Measurements from ENCODE around the gene APPL1.

APPL1 gene

DNA sequence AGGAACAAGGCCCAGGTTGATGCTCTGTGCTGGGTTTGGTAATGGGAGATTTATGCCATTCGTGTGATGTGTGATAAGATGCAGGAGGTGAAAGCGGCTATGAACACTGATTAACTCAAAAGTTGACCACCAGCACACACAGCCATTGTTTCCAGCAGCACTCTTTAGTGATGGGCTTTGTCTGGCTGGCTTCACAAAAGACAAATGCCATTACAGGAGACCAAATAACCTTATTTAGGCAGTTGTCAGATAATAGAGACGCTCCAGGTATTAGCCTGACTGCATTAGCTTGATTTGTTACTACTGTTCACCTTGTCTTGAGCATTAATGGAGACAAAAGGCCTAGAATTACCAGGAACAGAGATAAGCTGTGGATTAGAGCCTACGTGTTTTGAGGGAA is 32.9 kb upstream of the APPL1 start:
- CTCF ChIA-PET = interaction anchor here (1.0 kb wide), 1 partner anchor 15 kb away, joined by 3 read pairs; no protein-coding TSS in a partner anchor
- Histone ChIP-seq H3K9me3 (ENCODE audit: control insufficient read depth, insufficient read depth, low read depth, low read length) (no peaks in the 10 kb centered on the region), H3K4me3 (ENCODE audit: low read depth, low read length) (no peak overlapping the region), H3K27ac (ENCODE audit: extremely low read depth, low read depth, low read length) (no peak overlapping the region), H3K4me1 (ENCODE audit: control insufficient read depth, insufficient read depth, low read length) (no peaks in the 10 kb centered on the region), H3K36me3 (ENCODE audit: control insufficient read depth in 2 of 2, insufficient read depth in 1 of 2, low read length in 2 of 2) (no peaks in the 10 kb centered on the region)
- POLR2A ChIA-PET = no interaction called here
- TF ChIP-seq SCRT2 (tag by site-specific recombination; IDR thresholded peaks at IDR 0.05) (no peak), ZNF626 (tag by site-specific recombination; IDR thresholded peaks at IDR 0.05) (no peak), SETDB1 (IDR thresholded peaks at IDR 0.05; ENCODE audit: insufficient read length, low read length) (no peak), HOXA7 (CRISPR knock-in tag; IDR thresholded peaks at IDR 0.05; ENCODE audit: borderline replicate concordance) (no peak), ZNF521 (tag by site-specific recombination; IDR thresholded peaks at IDR 0.05) (no peak), ZNF366 (tag by site-specific recombination; conservative IDR thresholded peaks at IDR 0.05) (no peak), ZNF302 (tag by site-specific recombination; IDR thresholded peaks at IDR 0.05; ENCODE audit: low read depth) (no peak)
- TF ChIP-seq, protein P1, sequence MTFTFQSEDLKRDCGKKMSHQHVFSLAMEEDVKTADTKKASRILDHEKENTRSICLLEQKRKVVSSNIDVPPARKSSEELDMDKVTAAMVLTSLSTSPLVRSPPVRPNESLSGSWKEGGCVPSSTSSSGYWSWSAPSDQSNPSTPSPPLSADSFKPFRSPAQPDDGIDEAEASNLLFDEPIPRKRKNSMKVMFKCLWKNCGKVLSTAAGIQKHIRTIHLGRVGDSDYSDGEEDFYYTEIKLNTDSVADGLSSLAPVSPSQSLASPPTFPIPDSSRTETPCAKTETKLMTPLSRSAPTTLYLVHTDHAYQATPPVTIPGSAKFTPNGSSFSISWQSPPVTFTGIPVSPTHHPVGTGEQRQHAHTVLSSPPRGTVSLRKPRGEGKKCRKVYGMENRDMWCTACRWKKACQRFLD (tag by site-specific recombination; IDR thresholded peaks at IDR 0.05) = no peak

DNA sequence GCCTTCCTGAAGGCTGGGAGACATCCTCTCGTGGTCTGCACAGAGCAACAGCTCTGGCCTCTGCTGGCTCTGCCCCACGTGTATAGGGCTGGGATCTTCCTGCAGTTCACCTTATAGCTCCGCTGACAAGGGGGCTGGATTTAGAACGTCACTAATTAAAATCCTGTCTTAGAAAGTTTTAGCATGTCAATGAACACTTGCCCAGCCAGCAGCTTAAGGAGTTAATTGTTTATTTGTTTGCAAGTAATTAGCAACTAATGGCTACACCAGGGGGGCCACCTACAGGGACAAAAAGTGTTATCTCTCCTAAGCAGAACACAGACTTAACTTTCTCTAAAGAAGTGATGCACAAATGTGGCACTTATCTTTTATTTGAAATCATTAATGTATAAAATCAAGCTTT is 27.6 kb upstream of the APPL1 start, which contains the start of gene HESX1:
Gene HESX1, minus strand, starts transcription at position 84 of the 403 bp plus-strand sequence. Its CDS starts 60 bp downstream, at position 24.
- TF ChIP-seq ZNF610 (tag by site-specific recombination; IDR thresholded peaks at IDR 0.05; ENCODE audit: borderline replicate concordance) (no peak), ZNF133 (tag by site-specific recombination; IDR thresholded peaks at IDR 0.05) (no peak), ZNF571 (tag by site-specific recombination; IDR thresholded peaks at IDR 0.05) (no peak), ZFP37 (tag by site-specific recombination; IDR thresholded peaks at IDR 0.05) (no peak), ZNF302 (tag by site-specific recombination; IDR thresholded peaks at IDR 0.05; ENCODE audit: low read depth) (no peak), ZNF16 (tag by site-specific recombination; IDR thresholded peaks at IDR 0.05; ENCODE audit: low read depth) (no peak), ZNF701 (tag by site-specific recombination; IDR thresholded peaks at IDR 0.05) (no peak), SCRT1 (tag by site-specific recombination; IDR thresholded peaks at IDR 0.05; ENCODE audit: borderline replicate concordance) (no peak), ZNF416 (tag by site-specific recombination; IDR thresholded peaks at IDR 0.05) (no peak), MYNN (tag by site-specific recombination; IDR thresholded peaks at IDR 0.05; ENCODE audit: borderline replicate concordance) (no peak), ZNF404 (tag by site-specific recombination; IDR thresholded peaks at IDR 0.05) (no peak), ZNF621 (tag by site-specific recombination; IDR thresholded peaks at IDR 0.05) (no peak)
- Histone ChIP-seq H3K4me1 (ENCODE audit: control insufficient read depth, insufficient read depth, low read length) (no peaks in the 10 kb centered on the region; the same call in 1 of the 2 replicates), H3K9me3 (ENCODE audit: control insufficient read depth, insufficient read depth, low read depth, low read length) (no peaks in the 10 kb centered on the region), H3K27ac (ENCODE audit: extremely low read depth, low read depth, low read length) (no peak within 1 kb of the TSS), H3K4me3 (ENCODE audit: low read depth, low read length) (no peak within 1 kb of the TSS), H3K36me3 (ENCODE audit: control insufficient read depth in 2 of 2, insufficient read depth in 1 of 2, low read length in 2 of 2) (no peaks in the 10 kb centered on the region)
- CTCF ChIA-PET = no interaction called here
- POLR2A ChIA-PET = interaction anchor here (0.6 kb wide), 2 partner anchors 477 to 829 kb away, joined by 3 to 4 read pairs; no protein-coding TSS in a partner anchor

DNA sequence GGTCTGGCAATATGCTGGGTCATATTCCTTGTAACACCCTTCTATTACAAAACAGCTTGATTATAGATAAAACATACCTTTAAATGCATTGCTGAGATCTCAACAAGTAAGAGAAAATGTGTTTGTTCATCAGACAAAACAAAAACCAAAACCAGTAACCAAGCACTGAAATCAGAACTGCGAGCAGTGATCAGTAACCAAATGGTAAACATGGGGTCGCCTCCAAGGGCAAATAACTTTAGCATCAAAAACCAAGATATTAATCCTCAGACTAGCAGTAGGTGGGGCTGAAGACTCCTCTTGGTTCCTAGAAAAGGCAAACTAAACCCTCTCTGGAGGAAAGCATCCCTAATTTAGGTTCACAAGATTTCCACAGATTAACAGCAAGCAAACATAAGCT is 21.1 kb upstream of the APPL1 start:
- Histone ChIP-seq H3K4me1 (ENCODE audit: control insufficient read depth, insufficient read depth, low read length) (no peaks in the 10 kb centered on the region), H3K9me3 (ENCODE audit: control insufficient read depth, insufficient read depth, low read depth, low read length) (no peaks in the 10 kb centered on the region), H3K36me3 (ENCODE audit: control insufficient read depth in 2 of 2, insufficient read depth in 1 of 2, low read length in 2 of 2) (no peaks in the 10 kb centered on the region), H3K27ac (ENCODE audit: extremely low read depth, low read depth, low read length) (no peak overlapping the region), H3K4me3 (ENCODE audit: low read depth, low read length) (no peak overlapping the region)
- TF ChIP-seq ZNF677 (tag by site-specific recombination; IDR thresholded peaks at IDR 0.05) = no peak
- TF ChIP-seq SCRT1 (tag by site-specific recombination; IDR thresholded peaks at IDR 0.05; ENCODE audit: borderline replicate concordance) = no peak
- no peak for TF ChIP-seq ZNF121 (tag by site-specific recombination; IDR thresholded peaks at IDR 0.05)
- TF ChIP-seq ZBTB48 (tag by site-specific recombination; IDR thresholded peaks at IDR 0.05) = no peak
- no peak for TF ChIP-seq ZNF132 (tag by site-specific recombination; IDR thresholded peaks at IDR 0.05; ENCODE audit: borderline replicate concordance)
- TF ChIP-seq, protein P2, sequence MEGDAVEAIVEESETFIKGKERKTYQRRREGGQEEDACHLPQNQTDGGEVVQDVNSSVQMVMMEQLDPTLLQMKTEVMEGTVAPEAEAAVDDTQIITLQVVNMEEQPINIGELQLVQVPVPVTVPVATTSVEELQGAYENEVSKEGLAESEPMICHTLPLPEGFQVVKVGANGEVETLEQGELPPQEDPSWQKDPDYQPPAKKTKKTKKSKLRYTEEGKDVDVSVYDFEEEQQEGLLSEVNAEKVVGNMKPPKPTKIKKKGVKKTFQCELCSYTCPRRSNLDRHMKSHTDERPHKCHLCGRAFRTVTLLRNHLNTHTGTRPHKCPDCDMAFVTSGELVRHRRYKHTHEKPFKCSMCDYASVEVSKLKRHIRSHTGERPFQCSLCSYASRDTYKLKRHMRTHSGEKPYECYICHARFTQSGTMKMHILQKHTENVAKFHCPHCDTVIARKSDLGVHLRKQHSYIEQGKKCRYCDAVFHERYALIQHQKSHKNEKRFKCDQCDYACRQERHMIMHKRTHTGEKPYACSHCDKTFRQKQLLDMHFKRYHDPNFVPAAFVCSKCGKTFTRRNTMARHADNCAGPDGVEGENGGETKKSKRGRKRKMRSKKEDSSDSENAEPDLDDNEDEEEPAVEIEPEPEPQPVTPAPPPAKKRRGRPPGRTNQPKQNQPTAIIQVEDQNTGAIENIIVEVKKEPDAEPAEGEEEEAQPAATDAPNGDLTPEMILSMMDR (tag by site-specific recombination; IDR thresholded peaks at IDR 0.05) = no peak
- TF ChIP-seq, protein P3, sequence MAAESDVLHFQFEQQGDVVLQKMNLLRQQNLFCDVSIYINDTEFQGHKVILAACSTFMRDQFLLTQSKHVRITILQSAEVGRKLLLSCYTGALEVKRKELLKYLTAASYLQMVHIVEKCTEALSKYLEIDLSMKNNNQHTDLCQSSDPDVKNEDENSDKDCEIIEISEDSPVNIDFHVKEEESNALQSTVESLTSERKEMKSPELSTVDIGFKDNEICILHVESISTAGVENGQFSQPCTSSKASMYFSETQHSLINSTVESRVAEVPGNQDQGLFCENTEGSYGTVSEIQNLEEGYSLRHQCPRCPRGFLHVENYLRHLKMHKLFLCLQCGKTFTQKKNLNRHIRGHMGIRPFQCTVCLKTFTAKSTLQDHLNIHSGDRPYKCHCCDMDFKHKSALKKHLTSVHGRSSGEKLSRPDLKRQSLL (tag by site-specific recombination; IDR thresholded peaks at IDR 0.05) = no peak
- no peak for TF ChIP-seq ZNF433 (tag by site-specific recombination; IDR thresholded peaks at IDR 0.05; ENCODE audit: low read depth)
- ChIA-PET CTCF (interaction anchor here (0.6 to 0.7 kb wide), 4 partner anchors 16 to 644 kb away, joined by 3 to 6 read pairs (median 3); no protein-coding TSS in a partner anchor), POLR2A (no interaction called here)
